ENCODE measurements around the gene MLLT1.

MLLT1 gene

GRCh38 chr19:6234527-6234926, 45.2 kb downstream of the MLLT1 start:
- no peak for DNase-seq

- no peak for DNase-seq
Measured at GRCh38 chr19:6233827-6234511, 45.8 kb downstream of the MLLT1 start.

- no peak for DNase-seq
Measured at GRCh38 chr19:6233056-6233826, 46.5 kb downstream of the MLLT1 start.

GRCh38 chr19:6232601-6233055, 47.1 kb downstream of the MLLT1 start:
- no peak for DNase-seq

GRCh38 chr19:6230991-6231448, 48.8 kb downstream of the MLLT1 start:
- DNase-seq = no peak

- no peak for DNase-seq
Measured at GRCh38 chr19:6229951-6230712, 49.6 kb downstream of the MLLT1 start.

- DNase-seq = no peak
Measured at GRCh38 chr19:6229216-6229913, 50.4 kb downstream of the MLLT1 start.

GRCh38 chr19:6228551-6229215, 51.1 kb downstream of the MLLT1 start:
- DNase-seq = no peak

- DNase-seq = no peak
Measured at GRCh38 chr19:6227936-6228325, 51.8 kb downstream of the MLLT1 start.

- no peak for DNase-seq
Measured at GRCh38 chr19:6227156-6227935, 52.4 kb downstream of the MLLT1 start.

GRCh38 chr19:6226444-6227155, 53.2 kb downstream of the MLLT1 start:
- DNase-seq = no peak

GRCh38 chr19:6226012-6226411, 53.8 kb downstream of the MLLT1 start:
- no peak for DNase-seq

- DNase-seq = no peak
Measured at GRCh38 chr19:6225232-6225865, 54.4 kb downstream of the MLLT1 start.

- DNase-seq = no peak
Measured at GRCh38 chr19:6224308-6224675, 55.5 kb downstream of the MLLT1 start.

- no peak for DNase-seq
Measured at GRCh38 chr19:6223461-6224307, 56.1 kb downstream of the MLLT1 start.

- DNase-seq = no peak
Measured at GRCh38 chr19:6222884-6223283, 56.9 kb downstream of the MLLT1 start.

- DNase-seq = no peak
Measured at GRCh38 chr19:6221878-6222746, 57.7 kb downstream of the MLLT1 start.

- DNase-seq = no peak
Measured at GRCh38 chr19:6221220-6221877, 58.4 kb downstream of the MLLT1 start.
